Suprapubic skin (tissue), 4 donors: Measurements from ENCODE around the gene SLC15A1. TPM values are rescaled to one million over a fixed set of nuclear protein-coding genes. Genes with fewer than 3 reads are reported as not detected.

Experiments
- DNase-seq, 2 donors: peaks; one replicate each; pipeline ENCODE4 v3.0.0-alpha.2; 2019; ENCODE audit warnings: low spot score in 2 of 2
- H3K27ac ChIP-seq: fragments of 200-600 bp; sonication (generic); one replicate; pipeline ENCODE4 v1.5.1; 2019
- H3K27me3 ChIP-seq: fragments of 200-600 bp; sonication (generic); one replicate; pipeline ENCODE4 v1.5.1; 2019
- H3K36me3 ChIP-seq: fragments of 200-600 bp; sonication (generic); one replicate; pipeline ENCODE4 v1.5.1; 2019
- H3K4me1 ChIP-seq: fragments of 200-600 bp; sonication (generic); one replicate; pipeline ENCODE4 v1.5.1; 2019
- H3K4me3 ChIP-seq: fragments of 200-600 bp; sonication (generic); one replicate; pipeline ENCODE4 v1.5.1; 2019; ENCODE audit warnings: mild to moderate bottlenecking
- H3K9me3 ChIP-seq: fragments of 200-600 bp; sonication (generic); one replicate; pipeline ENCODE4 v1.5.1; 2019
- EP300 ChIP-seq: sonication (generic); formaldehyde crosslinking; IDR thresholded peaks from one replicate; pipeline ENCODE4 v1.6.1; 2017; ENCODE audit warnings: antibody characterized with exemption
- POLR2A ChIP-seq, 2 donors: fragments of 450-650 bp; IDR thresholded peaks; one replicate each; pipeline ENCODE4 v1.6.1; 2017; ENCODE audit warnings: antibody characterized with exemption in 2 of 2, mild to moderate bottlenecking in 2 of 2, moderate library complexity in 2 of 2
- POLR2AphosphoS5 ChIP-seq, 3 donors: sonication (generic); formaldehyde crosslinking; IDR thresholded peaks; one replicate each; pipeline ENCODE4 v1.6.1; 2017; ENCODE audit warnings: antibody characterized with exemption in 3 of 3
- WGBS: methylation state at CpG from one replicate; pipeline ENCODE4 v1.1.5; 2018; 5-methylcytosine and 5-hydroxymethylcytosine counted together
- total RNA-seq, 4 donors: library from RNA; depleted of rRNA; stranded (reverse); fragments of >200 nt; gene quantifications; one replicate each; pipeline ENCODE4 v1.1.0, GENCODE V29; 2016
- TF ChIP-seq, protein P1 (sequence below), 2 donors: fragments of 200-600 bp in 1 of 2; fragments of 450-650 bp in 1 of 2; sonication (generic) in 1 of 2; IDR thresholded peaks; one replicate each; pipeline ENCODE4 v1.5.1; 2016 to 2019; ENCODE audit warnings: antibody characterized with exemption in 2 of 2, mild to moderate bottlenecking in 1 of 2, moderate library complexity in 1 of 2

Gene SLC15A1
- total RNA-seq, 4 donors from 2014 or later: 34.1 to 64.3 (median 62.4) TPM

- no peak for DNase-seq
Observed at GRCh38 chr13:98778749-98779148, 26.3 kb upstream of the SLC15A1 start.

DNA sequence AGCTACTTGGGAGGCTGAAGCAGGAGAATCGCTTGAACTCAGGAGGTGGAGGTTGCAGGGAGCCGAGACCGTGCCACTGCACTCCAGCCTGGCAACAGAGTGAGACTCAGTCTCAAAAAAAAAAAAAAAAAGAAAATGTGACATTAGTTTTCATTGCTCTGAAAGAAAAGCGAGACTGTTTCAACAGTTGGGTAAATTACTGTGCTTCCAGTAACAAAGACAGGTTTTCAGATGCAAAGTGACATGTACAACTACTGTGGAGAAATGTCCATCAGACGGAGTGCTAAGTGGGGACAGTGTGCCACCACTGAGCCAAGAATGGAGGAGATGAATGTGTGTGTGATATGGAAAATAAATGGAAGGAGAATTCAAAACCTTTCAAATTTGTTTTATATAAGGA, 24.2 kb upstream of the SLC15A1 start:
- no peak overlapping the region for H3K4me3 ChIP-seq
- 75% methylated on average over 5 of the region's 5 CpGs for WGBS
- no peaks in the 10 kb centered on the region for H3K36me3 ChIP-seq
- no peak for DNase-seq
- H3K9me3 ChIP-seq: no peaks in the 10 kb centered on the region
- H3K27ac ChIP-seq: no peak overlapping the region
- H3K4me1 ChIP-seq: no peaks in the 10 kb centered on the region
- TF ChIP-seq POLR2A (IDR thresholded peaks at IDR 0.05) (no peak), POLR2AphosphoS5 (IDR thresholded peaks at IDR 0.05) (no peak), EP300 (no peak)
- TF ChIP-seq, protein P1, sequence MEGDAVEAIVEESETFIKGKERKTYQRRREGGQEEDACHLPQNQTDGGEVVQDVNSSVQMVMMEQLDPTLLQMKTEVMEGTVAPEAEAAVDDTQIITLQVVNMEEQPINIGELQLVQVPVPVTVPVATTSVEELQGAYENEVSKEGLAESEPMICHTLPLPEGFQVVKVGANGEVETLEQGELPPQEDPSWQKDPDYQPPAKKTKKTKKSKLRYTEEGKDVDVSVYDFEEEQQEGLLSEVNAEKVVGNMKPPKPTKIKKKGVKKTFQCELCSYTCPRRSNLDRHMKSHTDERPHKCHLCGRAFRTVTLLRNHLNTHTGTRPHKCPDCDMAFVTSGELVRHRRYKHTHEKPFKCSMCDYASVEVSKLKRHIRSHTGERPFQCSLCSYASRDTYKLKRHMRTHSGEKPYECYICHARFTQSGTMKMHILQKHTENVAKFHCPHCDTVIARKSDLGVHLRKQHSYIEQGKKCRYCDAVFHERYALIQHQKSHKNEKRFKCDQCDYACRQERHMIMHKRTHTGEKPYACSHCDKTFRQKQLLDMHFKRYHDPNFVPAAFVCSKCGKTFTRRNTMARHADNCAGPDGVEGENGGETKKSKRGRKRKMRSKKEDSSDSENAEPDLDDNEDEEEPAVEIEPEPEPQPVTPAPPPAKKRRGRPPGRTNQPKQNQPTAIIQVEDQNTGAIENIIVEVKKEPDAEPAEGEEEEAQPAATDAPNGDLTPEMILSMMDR (IDR thresholded peaks at IDR 0.05): no peak
- peaks cover under 1% of the 10 kb centered on the region for H3K27me3 ChIP-seq

More at GRCh38 chr13:98778749-98779148, 26.3 kb upstream of the SLC15A1 start:
- TF ChIP-seq POLR2AphosphoS5 (IDR thresholded peaks at IDR 0.05) (no peak), EP300 (no peak), POLR2A (IDR thresholded peaks at IDR 0.05) (no peak)
- TF ChIP-seq, protein P1 (IDR thresholded peaks at IDR 0.05): no peak
- no peak overlapping the region for H3K27ac ChIP-seq
- H3K9me3 ChIP-seq: no peaks in the 10 kb centered on the region
- no peaks in the 10 kb centered on the region for H3K36me3 ChIP-seq
- no peaks in the 10 kb centered on the region for H3K4me1 ChIP-seq
- no peak overlapping the region for H3K4me3 ChIP-seq
- WGBS: 71% methylated on average over 8 of the region's 8 CpGs
- H3K27me3 ChIP-seq: peaks cover 5% of the 10 kb centered on the region

GRCh38 chr13:98775844-98776598, 23.5 kb upstream of the SLC15A1 start:
- Histone ChIP-seq H3K4me1 (no peaks in the 10 kb centered on the region), H3K4me3 (no peak overlapping the region), H3K9me3 (no peaks in the 10 kb centered on the region), H3K27ac (no peak overlapping the region), H3K27me3 (no peaks in the 10 kb centered on the region), H3K36me3 (no peaks in the 10 kb centered on the region)
- TF ChIP-seq POLR2A (IDR thresholded peaks at IDR 0.05) (no peak), EP300 (no peak), POLR2AphosphoS5 (IDR thresholded peaks at IDR 0.05) (no peak)
- TF ChIP-seq, protein P1 (IDR thresholded peaks at IDR 0.05): no peak
- 82% methylated on average over 22 of the region's 22 CpGs for WGBS
- no peak for DNase-seq

DNA sequence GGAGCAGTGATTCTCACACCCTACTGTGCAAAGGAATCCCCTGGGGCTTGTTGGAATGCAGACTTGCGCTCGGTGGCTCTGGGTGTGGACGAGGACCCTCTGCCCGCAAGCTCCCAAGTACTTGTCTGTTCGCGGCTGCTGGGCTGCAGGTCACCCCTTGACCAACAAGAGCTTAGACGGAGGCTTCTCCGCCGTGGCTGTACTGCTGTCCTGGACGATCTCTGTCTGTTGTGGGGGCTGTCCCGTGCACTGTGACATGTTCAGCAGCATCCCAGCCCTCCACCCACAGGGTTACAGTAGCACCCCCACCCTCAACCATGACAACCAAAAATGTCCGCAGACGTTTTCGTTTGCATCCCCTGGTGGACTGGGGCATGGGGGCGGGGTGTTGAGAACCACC, 22.9 kb upstream of the SLC15A1 start:
- DNase-seq: no peak
- no peak for TF ChIP-seq POLR2A (IDR thresholded peaks at IDR 0.05)
- TF ChIP-seq POLR2AphosphoS5 (IDR thresholded peaks at IDR 0.05): no peak
- TF ChIP-seq, protein P1 (IDR thresholded peaks at IDR 0.05): no peak
- no peak for TF ChIP-seq EP300
- 87% methylated on average over 11 of the region's 15 CpGs for WGBS
- Histone ChIP-seq H3K27me3 (no peaks in the 10 kb centered on the region), H3K27ac (no peak overlapping the region), H3K4me3 (no peak overlapping the region), H3K36me3 (no peaks in the 10 kb centered on the region), H3K9me3 (no peaks in the 10 kb centered on the region), H3K4me1 (no peaks in the 10 kb centered on the region)

DNA sequence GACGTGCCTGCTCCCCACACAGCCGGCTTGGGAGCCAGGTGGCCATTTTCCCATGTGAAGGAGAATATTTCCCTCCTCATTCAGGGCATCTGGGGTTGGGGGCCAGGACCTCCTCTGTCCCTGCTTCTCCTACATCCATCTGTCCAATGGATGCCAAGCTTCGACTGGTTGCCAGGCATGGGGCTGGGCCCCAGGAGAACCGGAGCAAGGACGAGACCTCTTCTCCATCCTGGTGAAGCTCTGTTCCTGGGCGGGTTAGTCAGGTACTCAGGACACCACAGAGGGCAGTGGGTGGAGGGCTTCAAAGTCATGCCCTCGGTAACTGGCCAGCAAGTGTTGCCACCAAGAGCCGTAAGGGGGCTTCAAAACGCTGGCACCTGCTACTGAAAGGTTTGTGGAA, 22.3 kb upstream of the SLC15A1 start:
- DNase-seq: no peak
- H3K27ac ChIP-seq: no peak overlapping the region
- no peaks in the 10 kb centered on the region for H3K27me3 ChIP-seq
- no peaks in the 10 kb centered on the region for H3K36me3 ChIP-seq
- H3K4me3 ChIP-seq: no peak overlapping the region
- no peaks in the 10 kb centered on the region for H3K9me3 ChIP-seq
- 94% methylated on average over 9 of the region's 9 CpGs for WGBS
- TF ChIP-seq POLR2A (IDR thresholded peaks at IDR 0.05): no peak
- no peak for TF ChIP-seq EP300
- TF ChIP-seq, protein P1 (IDR thresholded peaks at IDR 0.05): no peak
- no peaks in the 10 kb centered on the region for H3K4me1 ChIP-seq
